T-helper 17 cell (primary cell): Measurements from ENCODE around the gene IL17D. TPM values are rescaled to one million over a fixed set of nuclear protein-coding genes. Genes with fewer than 3 reads are reported as not detected.
"Not testable (repeated sequence)": the region's sequence is repeated elsewhere in the genome, so short reads cannot be mapped to it uniquely, and the experiment has no call there.

ENCODE experiments used
- ATAC-seq: fragments of 150-1000 bp; cut with Tn5 transposase; 2 replicates; pipeline ENCODE4 v1.10.0; 2021; ENCODE audit warnings: mild to moderate bottlenecking, moderate library complexity
- DNase-seq, 3 donors: peaks; one replicate each; pipeline versions ENCODE4 v3.0.0 to v3.0.0-alpha.2; 2020 to 2021
- H3K9me3 ChIP-seq: one replicate; pipeline ENCODE4 v1.7.0; 2013; ENCODE audit warnings: low read length, mild to moderate bottlenecking; ENCODE audit not compliant: control insufficient read depth, poor library complexity, severe bottlenecking
- H3K27ac Mint-ChIP-seq: one replicate; pipeline ENCODE4 v1.8.0; 2022; ENCODE audit warnings: mild to moderate bottlenecking, moderate library complexity, mixed read lengths
- H3K27me3 Mint-ChIP-seq: one replicate; pipeline ENCODE4 v1.8.0; 2022; ENCODE audit warnings: mixed read lengths
- H3K36me3 Mint-ChIP-seq: one replicate; pipeline ENCODE4 v1.8.0; 2022; ENCODE audit warnings: low read depth, mixed read lengths
- H3K4me1 Mint-ChIP-seq: one replicate; pipeline ENCODE4 v1.8.0; 2022; ENCODE audit warnings: mild to moderate bottlenecking, mixed read lengths
- H3K4me3 Mint-ChIP-seq: one replicate; pipeline ENCODE4 v1.8.0; 2022; ENCODE audit warnings: mild to moderate bottlenecking, moderate library complexity, mixed read lengths
- total RNA-seq, 4 donors: library from RNA in 2 of 4; stranded (reverse) in 2 of 4; gene quantifications; one replicate each; pipeline ENCODE4 v1.2.3 and lab custom pipeline; 2022 to 2026

The IL17D gene
- total RNA-seq, 2 donors from 2014 or later = 0.15 TPM; not detected in 1

DNA sequence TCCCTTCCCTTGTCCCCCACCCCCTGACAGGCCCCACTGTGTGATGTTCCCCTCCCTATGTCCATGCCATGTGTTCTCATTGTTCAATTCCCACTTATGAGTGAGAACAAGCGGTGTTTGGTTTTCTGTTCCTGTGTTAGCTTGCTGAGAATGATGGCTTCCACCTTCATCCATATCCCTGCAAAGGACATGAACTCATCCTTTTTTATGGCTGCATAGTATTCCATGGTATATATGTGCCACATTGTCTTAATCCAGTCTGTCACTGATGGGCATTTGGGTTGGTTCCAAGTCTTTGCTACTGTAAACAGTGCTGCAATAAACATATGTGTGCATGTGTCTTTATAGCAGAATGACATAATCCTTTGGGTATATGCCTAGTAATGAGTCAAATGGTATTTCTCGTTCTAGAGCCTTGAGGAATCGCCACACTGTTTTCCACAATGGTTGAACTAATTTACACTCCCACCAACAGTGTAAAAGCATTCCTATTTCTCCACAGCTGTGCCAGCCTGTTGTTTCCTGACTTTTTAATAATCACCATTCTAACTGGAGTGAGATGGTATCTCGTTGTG lies 40.4 kb downstream of the IL17D start:
- H3K36me3 Mint-ChIP-seq, H3K27me3 Mint-ChIP-seq, H3K4me1 Mint-ChIP-seq, H3K4me3 Mint-ChIP-seq, H3K9me3 ChIP-seq, DNase-seq, ATAC-seq, H3K27ac Mint-ChIP-seq: not testable (repeated sequence)

DNA sequence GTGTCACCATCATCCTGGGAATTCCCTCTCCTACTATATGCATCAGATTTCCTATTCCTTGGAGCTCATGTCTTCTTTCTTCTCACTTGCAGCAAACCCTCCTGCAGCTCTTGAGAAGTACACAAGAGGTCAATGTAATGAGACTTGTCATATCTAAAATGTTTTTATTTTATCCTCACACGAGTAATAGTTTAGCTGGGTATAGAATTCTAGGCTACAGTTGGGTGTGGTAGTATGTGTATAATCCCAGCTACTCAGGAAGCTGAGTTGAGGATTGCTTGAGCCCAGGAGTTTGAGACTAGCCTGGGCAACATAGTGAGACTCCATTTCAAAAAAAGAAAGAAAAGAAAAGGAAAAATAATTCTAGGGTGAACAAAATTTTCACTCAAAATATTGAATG lies 45.9 kb downstream of the IL17D start:
- Mint-ChIP-seq H3K27ac (no peak overlapping the region), H3K27me3 (no peaks in the 10 kb centered on the region), H3K4me3 (no peak overlapping the region), H3K36me3 (no peaks in the 10 kb centered on the region), H3K4me1 (no peaks in the 10 kb centered on the region)
- ATAC-seq (no peak), DNase-seq (no peak)
- peaks cover 8% of the 10 kb centered on the region for H3K9me3 ChIP-seq

GRCh38 chr13:20754009-20754408 lies 50.5 kb downstream of the IL17D start:
- DNase-seq (no peak), ATAC-seq (no peak)
- Mint-ChIP-seq H3K27ac (no peak overlapping the region), H3K4me1 (no peaks in the 10 kb centered on the region), H3K36me3 (peaks cover 2% of the 10 kb centered on the region), H3K27me3 (no peaks in the 10 kb centered on the region), H3K4me3 (no peak overlapping the region)
- peaks cover 8% of the 10 kb centered on the region for H3K9me3 ChIP-seq

DNA sequence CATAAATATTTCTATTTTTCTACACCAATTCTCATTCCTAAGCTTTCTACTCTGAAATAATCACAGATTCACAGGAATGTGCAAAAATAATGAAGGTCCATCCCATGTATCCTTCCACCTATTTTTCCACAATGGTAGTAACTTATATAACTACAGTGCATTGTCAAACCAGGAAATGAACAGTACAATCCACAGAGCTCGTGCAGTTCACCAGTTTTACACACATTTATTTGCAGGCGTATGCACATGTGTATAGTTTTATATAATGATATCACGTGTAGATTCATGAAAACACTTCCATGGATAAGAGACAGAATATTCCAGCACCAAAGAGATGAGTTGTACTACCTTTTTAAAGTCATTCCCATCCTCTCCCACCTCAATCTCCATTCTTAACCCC lies 57.4 kb downstream of the IL17D start:
- ATAC-seq = no peak
- peaks cover 2% of the 10 kb centered on the region for H3K36me3 Mint-ChIP-seq
- no peak overlapping the region for H3K27ac Mint-ChIP-seq

DNA sequence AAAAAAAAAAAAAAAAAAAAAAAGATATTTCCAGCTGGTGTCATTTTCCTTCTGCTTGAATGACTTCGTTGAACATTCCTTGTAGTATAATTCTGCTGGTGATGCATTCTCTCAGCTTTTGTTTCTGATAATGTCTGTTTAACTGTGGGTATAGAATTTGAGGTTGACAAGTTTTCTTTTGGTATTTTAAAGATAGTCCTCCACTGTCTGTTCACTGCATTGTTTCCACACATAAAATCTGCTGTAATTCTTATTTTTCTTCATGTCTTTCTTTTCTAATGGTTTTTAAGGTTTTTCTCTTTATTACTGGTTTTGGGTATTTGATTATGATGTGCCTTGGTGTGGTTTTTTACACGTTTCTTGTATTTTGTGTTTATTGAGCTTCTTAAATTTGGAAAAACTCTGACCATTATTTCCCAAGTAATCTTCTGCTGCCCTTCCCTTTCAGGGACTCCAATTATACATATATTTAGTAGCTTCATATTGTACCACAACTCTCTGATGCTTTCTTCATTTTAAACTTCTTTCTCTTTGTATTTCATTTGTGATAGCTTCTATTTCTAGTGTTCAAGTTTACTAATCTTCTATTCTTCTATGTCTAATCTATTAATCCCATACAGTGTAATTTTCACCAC lies 63.9 kb downstream of the IL17D start:
- H3K9me3 ChIP-seq = no peaks in the 10 kb centered on the region
- no peak for ATAC-seq
- no peaks in the 10 kb centered on the region for H3K27me3 Mint-ChIP-seq
- no peak overlapping the region for H3K27ac Mint-ChIP-seq
- no peak for DNase-seq
- H3K36me3 Mint-ChIP-seq = peaks cover 3% of the 10 kb centered on the region
- H3K4me3 Mint-ChIP-seq = no peak overlapping the region
- peaks cover 5% of the 10 kb centered on the region for H3K4me1 Mint-ChIP-seq

More for the DNA sequence above, 57.4 kb downstream of the IL17D start:
- Mint-ChIP-seq H3K4me1 (no peaks in the 10 kb centered on the region), H3K27me3 (no peaks in the 10 kb centered on the region), H3K4me3 (no peak overlapping the region)
- no peak for DNase-seq
- H3K9me3 ChIP-seq = no peaks in the 10 kb centered on the region

DNA sequence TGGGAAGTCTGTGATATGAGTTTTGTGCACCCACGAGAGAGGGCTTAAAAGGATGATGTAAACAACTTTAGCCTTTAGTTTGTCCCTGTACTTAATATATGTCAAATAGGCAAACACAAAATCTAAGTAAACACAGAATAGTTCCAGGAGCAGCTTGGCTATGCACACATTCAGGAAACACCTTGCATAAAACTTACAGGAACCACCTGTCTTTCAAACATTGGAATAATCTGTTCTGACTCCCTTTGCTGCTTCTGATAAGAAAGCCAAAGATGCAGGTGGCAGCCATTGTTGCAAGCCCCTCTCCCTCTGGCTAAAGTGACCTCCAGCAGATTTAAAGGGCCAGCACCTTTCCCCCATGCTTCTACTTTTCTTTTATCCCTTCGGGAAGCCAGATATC lies 65.6 kb downstream of the IL17D start:
- Mint-ChIP-seq H3K27ac (peak overlapping the region; percentile 64), H3K4me1 (peaks cover 15% of the 10 kb centered on the region), H3K27me3 (no peaks in the 10 kb centered on the region), H3K36me3 (peaks cover 3% of the 10 kb centered on the region), H3K4me3 (no peak overlapping the region)
- H3K9me3 ChIP-seq = no peaks in the 10 kb centered on the region
- ATAC-seq (no peak), DNase-seq (no peak)

GRCh38 chr13:20769834-20770233 lies 66.3 kb downstream of the IL17D start:
- H3K9me3 ChIP-seq = no peaks in the 10 kb centered on the region
- Mint-ChIP-seq H3K27ac (no peak overlapping the region), H3K4me1 (peaks cover 15% of the 10 kb centered on the region), H3K36me3 (peaks cover 3% of the 10 kb centered on the region), H3K4me3 (no peak overlapping the region), H3K27me3 (no peaks in the 10 kb centered on the region)
- ATAC-seq (no peak), DNase-seq (no peak)

Other genes with a start within 250 kb of the IL17D start
- gene CRYL1, start 177.8 kb upstream of the IL17D start, total RNA-seq = 10 to 100 TPM; 17.1 to 18.1 TPM
- gene IFT88, start 136.5 kb upstream of the IL17D start, total RNA-seq = 1 to 10 TPM; 7.0 to 9.3 TPM
- gene EEF1AKMT1, start 70.3 kb downstream of the IL17D start, total RNA-seq = 1 to 10 TPM; 3.8 TPM
- 10 to 100 TPM; 23.4 to 25.3 TPM for gene XPO4, start 199.0 kb downstream of the IL17D start, total RNA-seq